RWPE2 (cell line): ENCODE data around the gene NEIL1.

Source experiments
- ATAC-seq: fragments of 200-7000 bp; cut with Tn5 transposase; 3 replicates; pipeline ENCODE4 v1.9.1; 2021; ENCODE audit warnings: low read depth
- DNase-seq: peaks from one replicate; pipeline ENCODE4 v3.0.0-alpha.2; 2020; ENCODE audit warnings: low spot score
- H3K27ac ChIP-seq: fragments of 450-650 bp; 2 replicates; pipeline ENCODE4 v1.5.1; 2017; ENCODE audit warnings: mild to moderate bottlenecking; ENCODE audit not compliant: poor library complexity, severe bottlenecking
- H3K27me3 ChIP-seq: fragments of 250-450 bp; sonication (Bioruptor Pico); 2 replicates; pipeline ENCODE4 v1.5.1; 2021; ENCODE audit warnings: mild to moderate bottlenecking, moderate library complexity; ENCODE audit not compliant: insufficient read depth, poor library complexity, severe bottlenecking
- H3K36me3 ChIP-seq: fragments of 250-450 bp; sonication (Bioruptor Pico); 2 replicates; pipeline ENCODE4 v1.5.1; 2020; ENCODE audit warnings: low read depth, mild to moderate bottlenecking, moderate library complexity
- H3K4me1 ChIP-seq: fragments of 250-450 bp; sonication (Bioruptor Pico); 2 replicates; pipeline ENCODE4 v1.5.1; 2021; ENCODE audit warnings: mild to moderate bottlenecking, moderate library complexity; ENCODE audit not compliant: insufficient read depth, poor library complexity, severe bottlenecking
- H3K4me3 ChIP-seq: fragments of 250-450 bp; sonication (Bioruptor Pico); 2 replicates; pipeline ENCODE4 v1.5.1; 2021; ENCODE audit warnings: mild to moderate bottlenecking, moderate library complexity; ENCODE audit not compliant: severe bottlenecking
- H3K9me3 ChIP-seq: fragments of 250-450 bp; sonication (Bioruptor Pico); 2 replicates; pipeline ENCODE4 v1.5.1; 2021; ENCODE audit warnings: mild to moderate bottlenecking, moderate library complexity; ENCODE audit not compliant: severe bottlenecking
- TF ChIP-seq, protein P1 (sequence below): fragments of 450-650 bp; IDR thresholded peaks from one replicate; pipeline ENCODE4 v1.5.1; 2017; ENCODE audit warnings: mild to moderate bottlenecking, moderate library complexity; ENCODE audit not compliant: poor library complexity, severe bottlenecking

Gene NEIL1

GRCh38 chr15:75354454-75354853 is 7.6 kb downstream of the NEIL1 start:
- TF ChIP-seq, protein P1, sequence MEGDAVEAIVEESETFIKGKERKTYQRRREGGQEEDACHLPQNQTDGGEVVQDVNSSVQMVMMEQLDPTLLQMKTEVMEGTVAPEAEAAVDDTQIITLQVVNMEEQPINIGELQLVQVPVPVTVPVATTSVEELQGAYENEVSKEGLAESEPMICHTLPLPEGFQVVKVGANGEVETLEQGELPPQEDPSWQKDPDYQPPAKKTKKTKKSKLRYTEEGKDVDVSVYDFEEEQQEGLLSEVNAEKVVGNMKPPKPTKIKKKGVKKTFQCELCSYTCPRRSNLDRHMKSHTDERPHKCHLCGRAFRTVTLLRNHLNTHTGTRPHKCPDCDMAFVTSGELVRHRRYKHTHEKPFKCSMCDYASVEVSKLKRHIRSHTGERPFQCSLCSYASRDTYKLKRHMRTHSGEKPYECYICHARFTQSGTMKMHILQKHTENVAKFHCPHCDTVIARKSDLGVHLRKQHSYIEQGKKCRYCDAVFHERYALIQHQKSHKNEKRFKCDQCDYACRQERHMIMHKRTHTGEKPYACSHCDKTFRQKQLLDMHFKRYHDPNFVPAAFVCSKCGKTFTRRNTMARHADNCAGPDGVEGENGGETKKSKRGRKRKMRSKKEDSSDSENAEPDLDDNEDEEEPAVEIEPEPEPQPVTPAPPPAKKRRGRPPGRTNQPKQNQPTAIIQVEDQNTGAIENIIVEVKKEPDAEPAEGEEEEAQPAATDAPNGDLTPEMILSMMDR: no peak

DNA sequence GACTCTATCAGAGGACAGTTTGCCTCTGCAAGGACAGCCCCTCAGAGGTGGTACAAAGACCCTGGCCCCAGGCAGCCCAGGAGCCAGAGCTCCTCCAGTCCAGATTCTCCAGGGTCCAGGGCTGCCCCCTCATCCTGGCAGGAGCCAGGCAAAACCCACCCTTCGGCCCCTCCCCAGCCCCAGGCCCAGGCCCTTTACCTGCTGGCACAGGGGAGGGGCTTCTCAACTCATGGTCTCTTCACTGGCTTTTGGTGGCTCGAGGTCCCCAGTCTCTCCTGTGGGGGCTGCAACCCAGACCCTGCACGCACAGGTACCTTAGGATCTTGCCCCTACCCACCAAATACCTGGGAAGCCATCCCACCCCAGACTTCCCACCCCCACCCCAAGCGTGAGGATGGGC is 8.5 kb downstream of the NEIL1 start:
- Histone ChIP-seq H3K36me3 (peaks cover 29% of the 10 kb centered on the region), H3K27ac (no peak overlapping the region), H3K4me3 (no peak overlapping the region), H3K4me1 (no peaks in the 10 kb centered on the region), H3K9me3 (no peaks in the 10 kb centered on the region), H3K27me3 (no peaks in the 10 kb centered on the region)
- no peak for DNase-seq
- no peak for ATAC-seq
- TF ChIP-seq, protein P1: no peak

More at GRCh38 chr15:75354454-75354853, 7.6 kb downstream of the NEIL1 start:
- Histone ChIP-seq H3K4me3 (no peak overlapping the region), H3K27me3 (no peaks in the 10 kb centered on the region), H3K4me1 (no peaks in the 10 kb centered on the region), H3K9me3 (no peaks in the 10 kb centered on the region), H3K27ac (no peak overlapping the region), H3K36me3 (peaks cover 22% of the 10 kb centered on the region)
- ATAC-seq (peak; percentile 4; the same call in 1 of the 3 replicates), DNase-seq (no peak)

GRCh38 chr15:75356006-75356405 is 9.2 kb downstream of the NEIL1 start:
- no peak for ATAC-seq
- peaks cover 35% of the 10 kb centered on the region for H3K36me3 ChIP-seq

DNA sequence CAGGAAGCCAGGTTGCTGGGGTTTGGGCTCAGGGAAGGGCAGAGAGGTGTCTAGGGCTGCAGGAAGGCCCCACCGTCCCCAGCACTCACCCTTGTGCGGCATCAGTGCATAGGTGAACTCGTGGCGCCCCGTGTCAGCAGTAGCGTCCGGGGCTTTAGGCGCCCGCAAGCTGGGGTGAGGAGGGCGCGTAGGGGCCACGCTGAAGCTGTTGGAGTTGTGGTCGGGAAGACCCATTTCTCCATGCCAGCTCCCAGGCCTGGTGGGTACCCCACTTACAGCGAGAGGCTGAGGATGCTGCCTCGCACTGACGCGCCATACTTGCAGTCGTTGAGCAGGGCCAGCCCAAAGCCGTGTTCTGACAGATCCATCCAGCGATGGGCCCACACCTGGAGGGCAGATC is 9.7 kb downstream of the NEIL1 start:
- Histone ChIP-seq H3K9me3 (no peaks in the 10 kb centered on the region), H3K27ac (no peak overlapping the region), H3K4me1 (no peaks in the 10 kb centered on the region), H3K27me3 (no peaks in the 10 kb centered on the region), H3K36me3 (peaks cover 40% of the 10 kb centered on the region), H3K4me3 (no peak overlapping the region)
- TF ChIP-seq, protein P1: no peak
- DNase-seq (no peak), ATAC-seq (no peak)

More at GRCh38 chr15:75356006-75356405, 9.2 kb downstream of the NEIL1 start:
- Histone ChIP-seq H3K27me3 (no peaks in the 10 kb centered on the region), H3K4me1 (no peaks in the 10 kb centered on the region), H3K9me3 (no peaks in the 10 kb centered on the region), H3K27ac (no peak overlapping the region), H3K4me3 (no peak overlapping the region)
- TF ChIP-seq, protein P1: no peak
- peak; percentile 73 for DNase-seq

DNA sequence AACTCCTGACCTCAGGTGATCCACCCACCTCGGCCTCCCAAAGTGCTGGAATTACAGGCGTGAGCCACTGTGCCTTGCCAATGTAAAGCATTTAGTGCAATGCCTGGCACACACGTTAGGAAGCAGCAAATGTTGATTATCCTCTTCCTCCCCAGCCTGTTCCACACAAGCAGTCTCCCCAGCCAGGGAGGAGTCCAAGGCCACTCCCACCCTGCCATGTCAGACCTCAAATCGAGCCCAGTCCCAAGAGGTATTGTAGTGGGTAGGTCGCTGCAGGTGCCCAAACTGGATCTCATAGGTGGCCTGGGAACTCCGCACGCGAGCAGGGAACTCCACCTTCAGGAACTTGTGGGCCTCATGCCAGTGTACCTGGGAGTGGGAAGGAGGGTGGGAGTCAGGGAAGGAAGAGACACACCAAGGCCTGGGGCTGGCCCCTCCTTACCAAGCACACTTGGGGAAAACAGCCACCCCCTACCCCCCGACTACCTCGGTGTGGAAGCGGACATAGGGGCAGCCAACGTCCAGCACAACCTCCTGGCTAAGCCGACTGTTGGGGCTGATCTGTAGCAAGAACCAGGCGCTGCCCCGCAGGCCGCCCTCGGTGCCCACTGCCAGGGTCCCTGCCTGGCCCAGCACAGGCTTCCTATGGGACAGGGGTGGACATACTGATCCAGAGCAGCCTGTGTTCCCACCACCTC is 11.3 kb downstream of the NEIL1 start:
- H3K27me3 ChIP-seq: no peaks in the 10 kb centered on the region
- TF ChIP-seq, protein P1: no peak
- ATAC-seq: no peak
- no peaks in the 10 kb centered on the region for H3K4me1 ChIP-seq
- peak; percentile 69 for DNase-seq
- H3K9me3 ChIP-seq: no peaks in the 10 kb centered on the region
- no peak overlapping the region for H3K27ac ChIP-seq
- H3K36me3 ChIP-seq: peaks cover 54% of the 10 kb centered on the region
- no peak overlapping the region for H3K4me3 ChIP-seq
